HG02571 (cell line): ENCODE data around the gene GRM2.

Experiments
- ATAC-seq: cut with Tn5 transposase; IDR thresholded peaks from one replicate; pipeline ENCODE4 v1.9.1; 2021; ENCODE audit warnings: mild to moderate bottlenecking, moderate library complexity; ENCODE audit not compliant: unreplicated experiment

Gene GRM2

DNA sequence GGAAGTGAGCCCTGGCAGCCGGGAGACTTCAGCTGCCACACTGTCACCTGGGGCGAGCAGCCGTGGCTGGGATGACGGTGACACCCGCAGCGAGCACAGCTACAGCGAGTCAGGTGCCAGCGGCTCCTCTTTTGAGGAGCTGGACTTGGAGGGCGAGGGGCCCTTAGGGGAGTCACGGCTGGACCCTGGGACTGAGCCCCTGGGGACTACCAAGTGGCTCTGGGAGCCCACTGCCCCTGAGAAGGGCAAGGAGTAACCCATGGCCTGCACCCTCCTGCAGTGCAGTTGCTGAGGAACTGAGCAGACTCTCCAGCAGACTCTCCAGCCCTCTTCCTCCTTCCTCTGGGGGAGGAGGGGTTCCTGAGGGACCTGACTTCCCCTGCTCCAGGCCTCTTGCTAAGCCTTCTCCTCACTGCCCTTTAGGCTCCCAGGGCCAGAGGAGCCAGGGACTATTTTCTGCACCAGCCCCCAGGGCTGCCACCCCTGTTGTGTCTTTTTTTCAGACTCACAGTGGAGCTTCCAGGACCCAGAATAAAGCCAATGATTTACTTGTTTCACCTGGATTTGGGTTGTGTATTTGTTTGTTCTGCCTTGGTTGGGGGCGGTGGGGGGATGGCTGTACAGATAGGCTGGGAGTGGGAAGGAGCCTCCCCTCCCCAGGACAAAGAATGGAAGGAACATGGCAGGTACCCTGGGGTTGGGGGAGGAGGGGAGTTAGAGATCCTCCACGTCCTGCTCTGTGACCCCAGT is 2.9 kb upstream of the GRM2 start:
- ATAC-seq: no peak

DNA sequence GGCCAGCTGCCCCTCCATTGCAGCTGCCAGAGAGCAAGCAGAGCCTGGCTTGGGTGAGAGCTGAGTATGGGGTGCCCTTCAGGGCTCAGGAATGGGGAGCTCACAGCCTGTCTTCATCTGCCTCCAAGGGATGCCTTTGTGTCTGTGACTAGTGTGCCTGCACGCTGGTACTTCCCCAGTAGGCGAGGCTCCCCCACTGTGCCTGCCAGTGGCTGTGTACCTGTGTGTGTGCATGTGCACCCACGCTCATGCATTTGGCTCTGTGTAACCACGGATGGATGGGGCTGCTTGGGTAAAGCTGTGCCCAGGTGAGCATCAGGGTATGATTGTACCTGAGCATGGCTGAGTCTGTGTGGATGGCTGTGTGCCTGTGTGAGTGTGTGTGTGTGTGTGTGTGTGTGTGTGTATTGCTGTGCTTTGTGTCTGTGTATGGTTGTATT is 2.3 kb upstream of the GRM2 start:
- ATAC-seq: no peak

DNA sequence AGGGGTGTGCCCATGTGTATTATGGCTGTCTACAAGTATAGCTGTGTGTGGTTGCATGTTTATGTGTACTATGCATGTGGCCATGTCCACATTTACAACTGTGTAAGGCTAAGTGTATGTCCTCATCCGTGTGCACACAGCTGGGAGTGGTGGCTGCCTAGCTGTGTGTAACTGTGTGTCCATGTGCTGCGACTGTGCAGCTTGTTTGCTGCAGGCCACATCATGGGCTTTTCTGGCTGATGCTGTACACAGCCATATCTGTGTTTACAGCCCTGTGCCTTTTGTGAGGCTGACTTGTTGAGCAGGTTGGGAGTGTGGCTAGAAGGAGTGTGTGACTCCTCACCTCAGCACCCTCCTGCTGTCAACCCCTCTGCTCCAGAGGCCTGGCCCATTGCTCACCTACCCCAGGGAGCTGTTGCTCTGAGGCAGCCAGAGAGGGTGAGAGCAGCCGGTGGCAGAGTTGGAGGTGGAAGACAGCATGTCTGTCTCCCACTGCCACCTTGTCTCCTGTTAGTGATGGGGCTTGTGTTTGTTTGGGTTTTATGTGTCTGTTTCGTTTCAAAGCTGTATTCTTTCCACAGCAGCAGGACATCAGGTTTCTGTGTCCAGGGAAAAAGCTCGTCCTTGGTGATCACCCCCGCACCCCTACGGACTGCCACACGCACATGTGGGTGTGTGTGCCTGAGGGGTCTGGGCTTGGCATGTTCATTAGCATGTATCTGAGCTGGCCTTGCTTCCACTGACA is 1.4 kb upstream of the GRM2 start:
- no peak for ATAC-seq

DNA sequence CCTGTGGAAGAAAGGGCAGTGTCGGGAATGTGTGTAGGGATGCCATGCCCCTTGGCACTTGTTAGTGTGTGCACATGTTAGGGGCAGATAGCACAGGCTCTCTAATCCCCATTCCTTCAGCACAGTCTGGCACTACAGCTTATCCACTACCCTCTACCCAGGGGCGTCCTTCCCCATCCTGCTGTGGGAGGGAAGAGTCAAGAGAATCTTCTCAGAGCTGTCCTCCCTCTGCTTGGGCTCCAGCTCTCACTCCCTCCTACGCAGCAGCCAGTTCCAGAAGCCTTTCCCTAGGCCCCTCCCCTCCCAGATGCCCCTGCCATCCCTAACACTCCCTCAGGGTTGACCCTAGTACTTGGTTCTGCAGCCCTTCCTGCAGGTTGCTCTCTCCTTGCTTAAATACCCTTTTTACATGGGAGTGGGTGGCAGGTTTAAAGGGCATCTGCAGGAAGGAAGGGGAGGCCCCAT is 815 bp upstream of the GRM2 start:
- ATAC-seq: no peak

DNA sequence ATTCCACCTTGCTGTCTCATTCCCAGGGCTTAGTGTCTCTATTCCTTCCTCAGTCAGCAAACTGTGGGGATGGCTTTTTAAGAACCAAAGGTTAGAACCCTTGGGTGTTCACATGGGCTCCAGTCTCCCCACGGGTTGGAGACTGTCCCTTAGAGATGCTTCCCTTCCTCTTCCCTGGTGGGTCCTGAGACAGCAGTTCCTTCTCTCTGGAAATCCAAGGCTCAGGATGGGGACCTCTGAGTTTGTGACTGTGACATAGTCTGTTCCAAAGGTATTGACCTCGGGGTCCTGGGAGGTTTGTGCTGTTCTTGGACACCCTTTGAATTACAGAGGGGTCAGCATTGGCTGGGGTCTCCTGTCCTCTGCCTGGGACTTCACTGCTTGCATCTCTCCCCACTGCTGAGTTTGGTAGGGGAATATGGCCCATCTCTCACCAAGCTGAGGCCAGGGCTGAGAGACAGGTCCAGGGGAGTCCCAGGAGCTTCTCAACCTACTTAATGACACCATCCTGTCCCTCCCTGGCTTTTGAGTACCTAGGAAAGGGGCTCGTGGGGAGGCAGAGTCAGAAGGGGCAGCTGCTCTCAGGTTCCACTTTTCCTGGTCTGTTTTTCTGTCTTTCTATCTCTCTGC is 1.5 kb downstream of the GRM2 start:
- no peak for ATAC-seq

DNA sequence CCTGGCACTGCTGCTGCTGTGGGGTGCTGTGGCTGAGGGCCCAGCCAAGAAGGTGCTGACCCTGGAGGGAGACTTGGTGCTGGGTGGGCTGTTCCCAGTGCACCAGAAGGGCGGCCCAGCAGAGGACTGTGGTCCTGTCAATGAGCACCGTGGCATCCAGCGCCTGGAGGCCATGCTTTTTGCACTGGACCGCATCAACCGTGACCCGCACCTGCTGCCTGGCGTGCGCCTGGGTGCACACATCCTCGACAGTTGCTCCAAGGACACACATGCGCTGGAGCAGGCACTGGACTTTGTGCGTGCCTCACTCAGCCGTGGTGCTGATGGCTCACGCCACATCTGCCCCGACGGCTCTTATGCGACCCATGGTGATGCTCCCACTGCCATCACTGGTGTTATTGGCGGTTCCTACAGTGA is 2.1 kb downstream of the GRM2 start:
- no peak for ATAC-seq

DNA sequence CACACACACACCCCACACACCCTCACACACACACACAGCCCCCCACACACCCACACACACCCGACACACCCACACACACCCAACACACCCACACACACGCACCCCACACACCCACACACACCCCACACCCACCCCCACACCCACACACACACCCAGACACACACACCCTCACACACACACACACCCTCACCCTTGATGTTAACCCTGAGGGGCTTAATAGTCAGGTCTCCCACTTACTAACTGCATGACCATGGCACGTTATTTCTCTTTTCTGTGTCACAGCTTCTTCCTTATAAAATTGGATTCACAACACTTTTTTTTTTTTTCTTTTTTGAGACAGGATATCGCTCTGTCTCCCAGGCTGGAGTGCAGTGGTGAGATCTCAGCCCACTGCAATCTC is 2.8 kb downstream of the GRM2 start:
- ATAC-seq: no peak

DNA sequence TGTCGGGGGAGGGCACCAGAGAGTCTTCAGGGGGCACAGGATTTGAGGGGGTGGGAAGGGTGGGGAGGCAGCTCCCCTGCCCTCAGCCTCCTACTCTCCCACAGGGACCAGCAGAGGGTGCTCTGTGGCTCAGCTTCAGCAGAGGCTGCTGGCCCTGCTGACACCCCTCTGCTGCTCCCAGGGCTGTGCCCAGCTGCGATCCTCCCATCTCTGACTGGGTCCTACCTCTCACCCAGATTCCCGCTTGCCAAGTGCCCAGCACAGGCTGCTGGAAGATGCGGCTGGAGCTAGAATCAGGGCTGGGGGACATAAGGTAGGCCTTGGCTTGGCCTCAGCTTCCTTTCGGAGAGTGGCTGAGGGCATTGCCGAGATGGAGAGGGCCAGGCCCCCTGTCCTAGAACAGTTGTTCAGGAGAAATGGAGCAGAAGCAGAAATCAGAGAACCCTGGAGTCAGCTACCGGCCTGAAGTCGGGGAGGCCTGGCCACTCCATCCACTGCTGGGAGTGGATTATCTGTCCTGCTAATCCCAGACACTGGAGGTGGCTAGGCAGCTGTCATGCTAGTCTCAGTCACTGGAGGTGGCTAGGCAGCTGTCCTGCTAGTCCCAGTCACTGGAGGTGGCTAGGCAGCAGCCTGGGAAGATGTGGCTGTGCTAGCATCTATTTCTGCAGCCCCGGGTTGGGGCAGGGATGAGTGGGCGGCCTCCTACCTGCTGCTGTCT is 3.9 kb downstream of the GRM2 start:
- no peak for ATAC-seq

DNA sequence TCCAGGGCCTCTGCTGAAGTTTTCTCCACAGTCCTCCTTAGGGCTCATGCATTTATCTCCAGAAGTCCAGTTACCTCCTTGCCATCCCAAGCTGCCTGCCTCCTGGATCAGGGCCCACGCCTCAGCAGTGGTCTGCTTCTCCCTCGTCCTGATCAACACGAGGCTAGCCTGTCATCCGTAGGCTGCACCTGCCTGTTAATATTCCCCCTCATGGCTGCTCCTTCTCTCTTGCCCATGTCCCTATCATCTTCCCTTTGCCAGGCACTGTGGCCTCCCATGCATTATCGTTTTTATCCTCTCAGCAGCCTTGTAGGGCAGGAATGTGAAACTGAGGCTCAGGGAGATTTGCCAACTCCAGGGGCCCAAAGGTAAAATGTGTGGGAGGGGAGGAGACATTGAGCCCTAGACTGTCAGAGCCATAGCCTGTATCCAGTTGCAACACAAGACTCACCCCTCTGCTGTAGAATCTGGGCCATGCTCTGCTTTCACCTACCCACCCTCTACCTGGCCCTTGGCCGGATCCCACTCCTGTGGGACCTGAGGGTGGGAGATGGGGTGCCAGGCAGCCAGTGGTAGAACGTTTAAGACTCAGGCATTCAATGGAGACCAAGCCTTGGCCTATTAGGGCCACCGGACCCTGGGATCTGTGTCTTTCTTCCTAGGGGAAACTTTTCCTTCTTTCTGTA is 4.6 kb downstream of the GRM2 start:
- ATAC-seq: no peak

DNA sequence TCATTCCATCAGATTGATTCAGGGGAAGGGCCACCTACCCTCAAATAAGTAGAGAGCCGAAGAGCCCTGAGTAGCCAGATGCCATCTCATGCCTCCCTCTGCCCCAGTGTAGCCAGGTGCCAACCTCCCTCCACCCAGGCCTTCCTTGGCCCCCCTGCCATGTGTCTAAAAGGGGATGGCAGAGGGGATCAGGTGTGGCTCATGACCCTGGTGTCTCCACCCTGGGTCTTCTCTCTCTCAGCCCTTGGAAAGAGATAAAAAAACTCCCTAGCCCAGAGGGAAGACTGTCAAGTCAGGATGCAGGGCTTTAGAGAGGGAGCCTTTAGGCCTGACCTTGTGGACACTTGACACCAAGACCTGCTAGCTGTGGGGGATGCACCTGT is 5.2 kb downstream of the GRM2 start:
- no peak for ATAC-seq

DNA sequence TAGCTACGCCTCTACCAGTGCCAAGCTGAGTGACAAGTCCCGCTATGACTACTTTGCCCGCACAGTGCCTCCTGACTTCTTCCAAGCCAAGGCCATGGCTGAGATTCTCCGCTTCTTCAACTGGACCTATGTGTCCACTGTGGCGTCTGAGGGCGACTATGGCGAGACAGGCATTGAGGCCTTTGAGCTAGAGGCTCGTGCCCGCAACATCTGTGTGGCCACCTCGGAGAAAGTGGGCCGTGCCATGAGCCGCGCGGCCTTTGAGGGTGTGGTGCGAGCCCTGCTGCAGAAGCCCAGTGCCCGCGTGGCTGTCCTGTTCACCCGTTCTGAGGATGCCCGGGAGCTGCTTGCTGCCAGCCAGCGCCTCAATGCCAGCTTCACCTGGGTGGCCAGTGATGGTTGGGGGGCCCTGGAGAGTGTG is 5.7 kb downstream of the GRM2 start:
- no peak for ATAC-seq

DNA sequence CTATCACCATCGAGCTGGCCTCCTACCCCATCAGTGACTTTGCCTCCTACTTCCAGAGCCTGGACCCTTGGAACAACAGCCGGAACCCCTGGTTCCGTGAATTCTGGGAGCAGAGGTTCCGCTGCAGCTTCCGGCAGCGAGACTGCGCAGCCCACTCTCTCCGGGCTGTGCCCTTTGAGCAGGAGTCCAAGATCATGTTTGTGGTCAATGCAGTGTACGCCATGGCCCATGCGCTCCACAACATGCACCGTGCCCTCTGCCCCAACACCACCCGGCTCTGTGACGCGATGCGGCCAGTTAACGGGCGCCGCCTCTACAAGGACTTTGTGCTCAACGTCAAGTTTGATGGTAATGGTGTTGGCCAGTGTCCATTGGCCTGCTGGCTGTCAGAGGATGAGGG is 6.1 kb downstream of the GRM2 start:
- ATAC-seq: no peak

DNA sequence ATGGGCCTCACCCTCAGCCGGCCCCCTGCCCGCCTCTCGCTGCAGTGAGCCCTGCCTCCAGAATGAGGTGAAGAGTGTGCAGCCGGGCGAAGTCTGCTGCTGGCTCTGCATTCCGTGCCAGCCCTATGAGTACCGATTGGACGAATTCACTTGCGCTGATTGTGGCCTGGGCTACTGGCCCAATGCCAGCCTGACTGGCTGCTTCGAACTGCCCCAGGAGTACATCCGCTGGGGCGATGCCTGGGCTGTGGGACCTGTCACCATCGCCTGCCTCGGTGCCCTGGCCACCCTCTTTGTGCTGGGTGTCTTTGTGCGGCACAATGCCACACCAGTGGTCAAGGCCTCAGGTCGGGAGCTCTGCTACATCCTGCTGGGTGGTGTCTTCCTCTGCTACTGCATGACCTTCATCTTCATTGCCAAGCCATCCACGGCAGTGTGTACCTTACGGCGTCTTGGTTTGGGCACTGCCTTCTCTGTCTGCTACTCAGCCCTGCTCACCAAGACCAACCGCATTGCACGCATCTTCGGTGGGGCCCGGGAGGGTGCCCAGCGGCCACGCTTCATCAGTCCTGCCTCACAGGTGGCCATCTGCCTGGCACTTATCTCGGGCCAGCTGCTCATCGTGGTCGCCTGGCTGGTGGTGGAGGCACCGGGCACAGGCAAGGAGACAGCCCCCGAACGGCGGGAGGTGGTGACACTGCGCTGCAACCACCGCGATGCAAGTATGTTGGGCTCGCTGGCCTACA is 8.5 kb downstream of the GRM2 start:
- ATAC-seq: no peak

DNA sequence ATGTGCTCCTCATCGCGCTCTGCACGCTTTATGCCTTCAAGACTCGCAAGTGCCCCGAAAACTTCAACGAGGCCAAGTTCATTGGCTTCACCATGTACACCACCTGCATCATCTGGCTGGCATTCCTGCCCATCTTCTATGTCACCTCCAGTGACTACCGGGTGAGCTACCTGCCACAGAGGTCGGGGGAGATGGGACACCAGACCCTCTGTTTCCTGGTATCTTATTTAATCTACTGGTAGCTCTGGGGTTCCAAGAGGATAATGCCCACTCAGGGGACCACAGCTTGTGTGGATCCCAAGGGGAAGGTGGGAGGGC is 9.1 kb downstream of the GRM2 start:
- ATAC-seq: no peak

DNA sequence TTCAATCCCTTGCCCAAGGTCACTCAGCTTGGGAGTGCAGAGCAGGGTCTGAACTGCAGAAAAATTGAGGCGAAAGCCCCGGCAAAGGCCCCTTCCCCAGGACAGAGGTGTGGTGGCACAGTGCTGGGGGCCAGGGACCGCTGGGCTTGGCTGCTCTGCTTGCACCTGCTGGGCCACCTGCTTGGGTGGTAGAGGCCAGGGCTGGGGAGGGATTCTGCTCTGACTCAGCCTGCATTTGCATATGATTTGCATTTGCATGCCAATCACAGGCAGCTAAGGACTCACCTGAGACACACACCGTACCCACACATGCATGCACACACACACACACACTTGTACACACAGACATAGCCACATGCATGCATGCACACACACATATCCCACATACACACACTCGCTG is 9.9 kb downstream of the GRM2 start:
- no peak for ATAC-seq

DNA sequence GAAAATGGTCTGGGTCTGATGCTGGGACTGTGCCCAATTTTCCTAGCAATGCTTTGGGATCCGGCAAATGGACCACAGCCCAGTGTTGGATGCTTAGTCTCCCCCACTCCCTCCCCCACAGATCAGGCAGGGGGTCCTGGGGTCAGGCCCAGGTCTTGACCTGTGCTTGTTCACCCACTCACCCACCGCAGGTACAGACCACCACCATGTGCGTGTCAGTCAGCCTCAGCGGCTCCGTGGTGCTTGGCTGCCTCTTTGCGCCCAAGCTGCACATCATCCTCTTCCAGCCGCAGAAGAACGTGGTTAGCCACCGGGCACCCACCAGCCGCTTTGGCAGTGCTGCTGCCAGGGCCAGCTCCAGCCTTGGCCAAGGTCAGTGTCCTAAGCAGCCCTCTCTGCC is 10.6 kb downstream of the GRM2 start:
- ATAC-seq: no peak

DNA sequence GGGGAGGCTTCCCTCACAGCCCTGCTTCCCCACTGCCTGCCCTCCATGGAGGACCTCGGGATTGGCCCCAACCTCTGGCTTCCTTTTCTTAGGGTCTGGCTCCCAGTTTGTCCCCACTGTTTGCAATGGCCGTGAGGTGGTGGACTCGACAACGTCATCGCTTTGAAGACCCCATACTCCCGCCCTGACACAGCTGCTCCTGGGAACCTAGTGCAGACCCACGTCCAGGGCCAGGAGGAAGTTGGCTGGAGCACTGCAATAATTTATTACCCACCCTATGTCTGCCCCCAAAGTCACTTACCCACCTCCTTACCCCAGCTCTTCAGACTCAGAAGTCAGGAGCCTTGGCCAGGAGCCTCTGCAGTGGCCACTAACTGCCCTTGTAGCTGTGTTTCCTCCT is 11.1 kb downstream of the GRM2 start:
- ATAC-seq: no peak

DNA sequence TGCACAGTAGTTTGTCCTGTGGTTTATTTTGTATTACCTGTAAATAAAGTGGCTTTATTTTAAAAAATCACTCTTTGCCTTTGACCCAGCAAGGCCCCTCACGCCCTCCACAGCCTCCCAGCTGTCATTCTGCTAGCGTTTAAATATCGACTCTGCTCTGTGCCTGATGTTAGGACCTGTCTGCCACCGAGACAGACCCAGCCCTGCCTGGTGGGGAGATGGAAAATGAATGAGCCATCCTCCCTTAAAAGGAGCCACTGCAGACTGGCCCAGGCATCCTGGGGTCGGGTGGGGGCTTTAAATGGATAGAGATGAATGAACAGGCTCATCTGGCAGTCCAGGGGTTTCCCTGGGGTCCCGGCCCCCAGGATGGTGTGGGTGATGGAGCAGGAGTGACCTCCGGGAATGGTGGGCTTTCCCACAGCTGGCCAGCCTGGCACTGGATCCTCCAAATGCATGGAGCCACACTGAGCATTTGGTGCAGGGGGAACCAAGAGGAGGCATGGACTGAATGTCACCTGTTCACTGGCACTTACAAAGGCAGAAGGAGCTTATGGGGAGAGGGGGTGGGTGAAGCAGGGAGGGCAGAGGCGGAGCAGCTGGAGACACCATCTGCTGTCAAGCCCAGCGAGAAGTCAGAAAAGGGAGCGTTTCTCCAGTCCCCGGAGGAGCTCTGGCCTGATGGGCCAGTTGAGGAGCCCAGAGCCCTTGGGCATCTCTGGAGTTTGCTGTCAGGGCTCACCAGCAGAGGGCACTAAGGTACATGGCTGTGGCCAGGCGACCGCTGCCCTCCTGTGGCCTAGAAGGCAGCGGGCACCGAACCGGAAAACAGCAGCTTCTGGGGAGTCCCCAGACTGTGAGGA is 11.9 kb downstream of the GRM2 start:
- ATAC-seq: no peak

DNA sequence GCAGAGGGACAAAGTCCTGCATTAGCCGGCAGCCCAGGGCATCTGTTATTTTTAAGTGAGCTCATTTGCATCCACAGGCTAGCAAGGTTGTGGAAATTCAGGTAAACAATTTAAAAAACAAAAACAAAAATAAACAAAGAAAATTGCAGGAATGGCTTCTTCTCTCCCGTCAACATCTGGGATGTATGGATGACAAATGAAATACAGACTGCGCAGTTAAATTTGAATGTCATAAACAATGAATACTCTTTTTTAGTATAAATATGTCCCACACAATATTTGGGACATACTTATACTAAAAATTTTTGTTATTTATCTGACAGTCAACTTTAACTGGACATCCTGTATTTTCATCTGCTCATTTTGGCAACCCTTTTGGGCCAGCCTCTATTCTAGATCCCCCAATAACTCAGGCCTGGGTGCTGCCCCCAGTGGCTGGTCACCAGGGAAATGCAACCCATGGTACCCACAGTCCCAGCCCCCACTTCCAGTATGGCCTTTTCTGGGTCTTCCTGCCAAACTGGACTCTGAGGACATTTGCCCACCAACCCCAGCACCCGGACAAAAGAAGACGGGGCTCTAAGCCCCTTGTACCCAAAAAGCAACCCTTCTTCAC is 12.7 kb downstream of the GRM2 start:
- no peak for ATAC-seq
